GM19023 (cell line): ENCODE results near the gene RASGRF2.

ENCODE experiments used
- ATAC-seq: cut with Tn5 transposase; IDR thresholded peaks from one replicate; pipeline ENCODE4 v1.9.1; 2021; ENCODE audit warnings: mild to moderate bottlenecking, moderate library complexity; ENCODE audit not compliant: unreplicated experiment

The RASGRF2 gene

GRCh38 chr5:81232464-81233079 lies 272.4 kb downstream of the RASGRF2 start:
- no peak for ATAC-seq

DNA sequence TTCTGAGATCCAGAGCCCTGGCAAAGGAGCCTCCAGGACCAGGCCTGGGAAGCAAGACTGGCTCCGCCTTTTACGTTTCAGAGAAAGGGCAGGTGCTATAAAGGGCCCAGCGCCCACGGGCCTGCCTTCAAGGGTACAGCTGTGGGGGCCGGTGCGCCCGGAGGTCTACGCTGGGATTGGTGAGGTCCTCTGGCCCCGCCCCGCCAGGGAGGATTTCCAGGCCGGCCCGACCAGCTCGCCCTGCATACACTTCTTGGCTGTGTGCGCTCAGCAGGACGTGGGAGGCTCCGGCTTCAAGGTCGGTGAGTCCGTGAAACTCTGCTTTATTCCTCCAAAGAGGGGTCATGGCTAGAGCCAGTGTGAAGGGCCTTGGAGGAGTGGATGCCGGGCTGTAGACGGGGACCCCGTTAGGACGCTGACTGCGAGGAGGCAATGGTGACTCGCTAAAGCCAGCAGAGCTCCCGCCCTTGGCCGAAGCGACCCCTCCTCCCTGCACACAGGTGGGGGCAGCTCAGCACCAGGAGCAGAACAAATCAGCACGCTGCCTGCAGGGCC lies 273.0 kb downstream of the RASGRF2 start, which contains the start of gene CKMT2:
CKMT2 (plus strand) TSS at position 243 of the 555 bp plus-strand sequence. CDS start 17,811 bp downstream, outside the sequence.
- no peak for ATAC-seq

DNA sequence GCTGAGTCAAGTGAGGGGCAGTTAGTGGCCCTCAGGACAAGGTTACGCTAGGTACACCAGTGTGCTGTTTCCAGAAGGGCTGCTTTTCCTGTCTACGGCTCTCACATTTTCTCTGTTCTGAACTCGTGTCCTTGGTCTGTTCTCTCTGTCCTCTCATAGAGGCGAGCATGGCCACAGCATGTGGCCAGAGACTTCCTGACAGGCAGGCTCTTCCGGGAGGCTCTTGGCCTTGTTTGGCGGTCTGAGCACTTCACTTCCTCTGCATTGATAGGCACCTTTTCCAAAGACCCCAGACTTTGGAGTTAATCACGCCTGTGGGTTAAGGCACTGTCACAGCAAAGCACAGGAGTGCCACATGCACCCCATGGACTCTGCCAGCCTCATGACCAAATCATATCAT lies 274.1 kb downstream of the RASGRF2 start:
- ATAC-seq: no peak

GRCh38 chr5:81234801-81235200 lies 274.6 kb downstream of the RASGRF2 start:
- no peak for ATAC-seq

DNA sequence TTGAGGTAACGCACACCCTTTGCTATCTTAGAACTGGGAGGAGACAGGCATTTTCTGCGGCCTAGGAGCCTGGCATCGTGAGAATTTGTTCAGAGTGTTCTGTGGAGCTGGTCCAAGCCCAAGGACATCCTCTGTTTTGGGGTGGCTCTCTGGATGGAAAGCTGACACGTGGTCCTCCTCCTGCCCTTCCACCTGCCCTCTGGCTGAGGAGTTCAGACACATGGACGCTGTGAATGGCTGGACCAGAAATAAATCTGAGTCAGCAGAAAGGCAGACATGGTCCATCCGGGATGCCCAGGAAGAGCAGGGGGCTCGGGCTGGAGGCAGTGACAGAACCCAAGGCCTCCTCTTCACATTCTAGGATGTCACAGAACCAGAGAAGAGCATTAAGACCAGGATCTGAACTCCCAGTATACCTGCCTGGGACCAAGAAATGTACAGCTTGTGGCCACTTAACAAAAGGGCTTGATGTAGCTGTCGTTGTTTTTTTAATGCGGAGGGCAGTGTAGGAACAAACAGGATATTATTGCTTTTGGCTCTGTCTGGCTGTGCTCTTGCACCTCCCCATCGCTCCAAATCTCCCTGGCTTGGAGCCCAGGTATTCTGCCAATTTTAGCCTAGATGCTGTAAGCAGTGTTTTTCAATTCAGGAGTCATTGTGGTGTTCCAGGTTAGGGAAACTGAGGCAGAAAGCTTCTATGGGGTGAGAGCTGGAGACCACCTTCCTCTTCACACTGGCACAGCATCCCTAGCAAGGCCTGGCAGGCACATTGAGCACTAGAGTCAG lies 275.3 kb downstream of the RASGRF2 start:
- ATAC-seq: no peak

GRCh38 chr5:81238460-81238859 lies 278.3 kb downstream of the RASGRF2 start:
- ATAC-seq: no peak

- no peak for ATAC-seq
These were observed 279.4 kb downstream of the RASGRF2 start for GRCh38 chr5:81239613-81240012.

DNA sequence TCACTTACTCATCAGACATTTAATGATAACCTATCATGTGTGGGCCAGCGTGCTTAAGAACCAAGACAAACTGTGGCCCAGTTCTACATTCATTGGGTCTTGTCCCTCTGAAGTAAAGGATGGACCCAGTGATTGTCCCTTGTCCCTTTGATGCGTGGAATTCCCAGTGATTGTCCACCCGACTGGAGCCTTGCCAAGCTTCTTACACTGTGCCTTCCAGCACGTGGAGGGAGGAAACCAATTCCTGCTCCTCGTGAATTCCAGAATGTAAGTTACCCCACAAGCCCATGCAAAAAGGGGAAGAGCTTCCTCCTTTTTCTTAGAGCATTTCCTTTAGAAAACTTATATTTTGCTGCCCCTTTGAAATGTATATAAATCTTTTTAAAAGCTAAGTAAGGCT lies 280.8 kb downstream of the RASGRF2 start:
- ATAC-seq: no peak

DNA sequence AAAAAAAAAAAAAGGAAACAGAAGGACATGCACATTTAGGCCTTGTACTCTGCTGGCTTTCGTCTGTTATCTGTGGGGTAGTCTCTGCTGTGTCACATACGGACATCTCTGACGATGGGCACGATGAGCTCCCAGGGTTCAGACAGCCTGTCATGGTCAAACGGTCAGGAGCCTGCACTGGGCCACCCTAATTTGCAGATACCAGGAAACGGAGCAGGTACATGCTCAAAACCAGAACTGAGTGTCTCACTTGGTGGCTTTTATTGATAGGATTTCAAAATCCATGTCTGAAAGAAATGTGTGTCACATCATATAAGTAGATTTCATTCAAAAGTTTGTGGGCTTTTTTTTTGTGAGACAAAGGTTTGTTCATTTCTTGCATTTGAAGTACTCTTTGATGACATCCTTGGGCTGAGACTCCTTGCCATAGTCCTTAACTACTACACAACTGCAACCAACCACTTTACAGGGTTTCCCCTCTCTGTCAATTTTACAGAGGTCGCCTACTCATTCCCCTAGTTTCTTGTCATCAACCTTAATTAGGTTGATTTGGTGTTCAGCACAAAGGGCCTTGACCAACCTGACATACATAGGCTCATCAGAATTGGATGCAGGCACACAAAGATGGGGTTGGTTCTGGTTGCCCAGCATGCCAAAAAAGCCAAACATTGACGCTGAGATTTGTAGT lies 281.9 kb downstream of the RASGRF2 start:
- no peak for ATAC-seq

DNA sequence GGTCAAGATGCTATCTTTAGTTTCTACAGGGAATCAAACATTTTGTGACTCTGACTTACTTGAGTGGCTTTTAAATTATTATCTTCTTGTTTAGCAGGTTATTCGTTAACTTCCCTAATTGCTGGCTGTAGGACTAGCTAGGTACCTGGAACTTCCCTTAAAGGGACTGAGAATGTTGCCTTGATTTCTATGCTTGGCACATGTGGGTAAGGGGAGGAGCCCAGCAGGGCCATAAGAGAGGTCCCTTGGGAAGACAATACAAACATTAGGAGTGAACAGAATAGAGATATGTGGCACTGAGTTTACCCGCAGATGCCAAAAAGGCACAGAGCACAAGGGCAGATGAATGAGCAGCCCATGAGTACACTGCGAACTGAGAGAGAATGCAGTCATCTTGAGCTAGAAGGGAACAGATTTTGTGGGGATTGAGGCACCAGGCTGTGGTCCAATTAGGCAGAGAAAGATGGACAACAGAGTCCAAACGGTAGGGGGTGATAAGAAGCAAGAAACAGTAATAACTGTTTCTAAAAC lies 282.8 kb downstream of the RASGRF2 start:
- ATAC-seq: no peak

DNA sequence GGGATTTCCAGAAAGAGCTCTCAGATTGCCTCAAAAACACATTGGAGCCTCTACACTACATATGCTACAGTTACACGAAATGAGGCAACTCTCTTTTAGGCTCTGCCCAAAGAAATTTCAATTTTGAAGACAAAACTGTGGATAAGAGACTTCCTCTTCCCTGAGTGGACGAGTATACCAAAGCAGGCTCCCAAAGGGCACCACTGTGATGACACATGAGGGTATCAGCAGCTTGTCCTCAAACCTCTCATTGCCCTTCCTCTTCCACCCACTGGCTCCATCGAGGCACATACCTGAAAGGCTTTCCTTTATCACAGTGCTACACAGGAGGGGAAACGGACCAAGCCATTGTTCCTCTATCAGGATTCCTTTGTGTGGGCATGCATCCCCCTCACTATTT lies 284.3 kb downstream of the RASGRF2 start:
- ATAC-seq: no peak

DNA sequence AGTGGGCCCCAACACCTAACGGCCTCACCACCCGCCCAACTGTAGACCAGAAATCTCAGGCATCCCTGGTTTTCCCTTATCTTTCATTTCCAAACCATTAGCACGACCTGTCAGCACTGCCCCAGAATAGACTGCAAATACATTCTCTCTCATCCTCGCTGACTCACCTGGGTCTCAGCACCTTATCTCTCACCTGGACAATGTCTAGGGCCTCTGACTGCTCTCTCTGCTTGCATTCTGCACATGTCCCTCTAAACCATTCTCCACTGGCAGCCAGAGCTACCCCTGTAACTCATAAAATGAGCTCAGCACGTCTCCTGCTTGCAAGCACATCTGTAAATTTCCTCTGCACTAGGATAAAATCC lies 285.7 kb downstream of the RASGRF2 start:
- ATAC-seq: no peak

DNA sequence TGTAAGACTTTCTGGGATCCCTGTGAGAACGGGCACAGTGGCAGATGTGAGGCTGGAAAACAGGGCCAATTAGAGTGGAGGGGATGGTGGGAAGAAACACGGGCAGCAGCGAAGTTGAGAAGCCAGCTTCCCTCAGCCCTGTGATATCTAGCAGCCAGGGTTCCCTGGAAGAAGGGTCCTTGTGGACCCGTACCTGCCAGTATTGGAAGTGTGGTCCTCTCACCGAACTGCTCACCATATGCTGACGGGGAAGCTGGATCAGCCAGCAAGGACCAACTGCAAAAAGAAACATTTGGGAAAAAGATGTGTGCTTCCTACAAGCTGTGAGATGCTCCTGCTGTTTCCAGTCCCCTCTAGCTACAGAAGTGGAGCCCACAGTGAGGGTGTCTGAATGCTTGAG lies 286.5 kb downstream of the RASGRF2 start:
- ATAC-seq: no peak

DNA sequence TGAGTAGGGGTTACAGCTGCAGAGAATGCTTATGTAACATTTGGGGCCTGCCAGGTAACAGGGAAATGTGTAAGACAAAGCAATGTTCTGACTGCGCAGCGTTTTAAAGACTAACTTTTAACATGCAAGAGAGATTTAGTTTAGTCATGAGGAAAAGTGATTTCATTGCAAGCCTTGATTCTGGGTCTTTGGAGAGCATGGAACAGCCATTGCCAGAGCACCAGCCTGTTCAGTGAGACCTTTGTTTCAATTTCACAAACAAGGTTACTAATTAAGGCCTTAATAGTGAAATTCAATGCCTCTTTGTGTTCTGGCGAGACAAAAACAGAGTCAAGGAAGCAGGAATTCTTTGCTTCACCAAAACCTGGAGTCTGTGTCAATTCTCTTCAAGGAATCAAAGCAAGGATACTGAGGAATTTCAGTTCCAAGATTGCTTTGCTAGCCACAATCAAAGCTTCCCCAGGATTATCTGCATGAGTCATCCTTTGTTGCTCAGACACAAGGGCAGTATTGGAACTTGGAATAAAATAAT lies 287.3 kb downstream of the RASGRF2 start:
- ATAC-seq: no peak

DNA sequence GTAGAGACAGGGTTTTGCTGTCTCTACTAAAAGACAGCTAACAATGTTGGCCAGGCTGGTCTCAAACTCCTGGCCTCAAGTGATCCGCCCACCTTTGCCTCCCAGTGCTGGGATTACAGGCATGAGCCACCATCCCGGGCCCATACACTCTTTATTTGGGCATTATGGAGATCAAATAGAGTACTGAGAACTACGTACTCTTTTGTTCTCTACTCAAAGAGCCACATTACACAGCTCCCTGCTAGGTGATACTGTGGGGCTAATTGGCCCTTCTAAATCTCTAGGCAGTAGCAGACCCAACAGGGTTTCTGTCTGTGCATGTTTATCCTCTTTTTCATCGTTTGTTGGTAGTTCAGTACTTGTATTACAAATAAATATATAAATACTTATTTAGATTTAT lies 289.1 kb downstream of the RASGRF2 start:
- ATAC-seq: no peak

DNA sequence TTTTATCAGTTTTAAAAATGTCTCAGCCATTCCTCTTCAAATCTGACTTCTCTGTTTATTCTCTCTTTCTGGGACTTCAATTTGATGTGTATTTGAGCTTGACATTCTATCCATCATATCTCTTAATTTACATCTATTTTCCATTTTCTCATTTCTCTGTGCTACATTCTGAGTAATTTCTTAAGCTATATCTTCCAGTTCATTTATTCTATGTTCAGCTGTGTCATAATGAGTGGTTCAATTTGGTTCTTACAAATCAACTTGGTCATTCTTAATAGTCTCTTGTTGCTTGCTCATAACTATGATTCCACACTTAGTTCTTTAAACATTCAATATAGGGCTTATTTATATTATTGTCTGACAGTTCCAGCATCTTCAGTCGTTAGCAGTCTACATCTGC lies 289.8 kb downstream of the RASGRF2 start:
- no peak for ATAC-seq

- ATAC-seq: no peak
These were observed 291.8 kb downstream of the RASGRF2 start for GRCh38 chr5:81251922-81252321.

DNA sequence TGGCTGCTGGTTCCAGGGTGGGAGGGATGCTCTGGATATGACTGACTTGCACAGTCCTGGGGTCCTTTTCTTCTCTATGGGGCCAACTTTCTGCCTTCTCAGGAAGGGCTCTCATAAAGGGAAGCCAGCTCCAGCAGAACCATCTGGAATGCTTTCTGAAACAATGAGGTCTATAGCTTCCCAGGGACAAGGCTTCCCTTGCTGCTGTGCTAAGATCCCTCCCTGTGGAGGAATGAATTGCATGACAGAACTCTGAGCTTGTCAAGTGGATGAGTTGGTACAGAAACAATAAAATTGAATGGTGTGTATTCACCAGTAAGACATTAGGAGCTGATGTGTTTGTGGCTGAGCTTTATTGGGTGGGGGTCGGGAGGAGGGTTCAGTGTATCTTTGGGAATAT lies 292.7 kb downstream of the RASGRF2 start:
- ATAC-seq: no peak

DNA sequence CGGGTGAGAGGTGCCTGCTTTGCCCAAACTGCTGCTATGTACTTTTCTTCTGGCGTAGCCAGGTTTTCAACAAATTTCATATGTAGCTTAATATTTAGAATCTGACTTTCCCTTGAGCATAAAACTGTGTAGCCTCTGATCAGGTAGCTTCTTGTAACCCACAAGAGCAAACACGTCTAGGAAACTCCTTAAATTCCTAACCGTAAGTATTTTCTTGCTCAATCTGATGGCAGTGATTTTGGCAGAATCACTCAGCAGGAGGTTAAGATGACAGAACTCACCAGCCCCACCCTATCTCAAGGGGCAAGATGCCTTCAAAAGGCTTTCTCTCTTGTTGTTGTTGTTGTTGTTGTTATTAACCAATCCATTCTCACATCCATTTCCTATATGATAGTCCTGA lies 293.7 kb downstream of the RASGRF2 start:
- ATAC-seq: no peak

GRCh38 chr5:81254886-81255559 lies 294.9 kb downstream of the RASGRF2 start:
- no peak for ATAC-seq

GRCh38 chr5:81256766-81257165 lies 296.6 kb downstream of the RASGRF2 start:
- no peak for ATAC-seq
